Retina (tissue), 1 donor: ENCODE data around the gene SELENOI.

ENCODE experiments used
- DNase-seq: peaks from one replicate; pipeline ENCODE4 v3.0.0-alpha.2; 2016

The SELENOI gene

GRCh38 chr2:26412091-26412673 is 66.2 kb downstream of the SELENOI start:
- no peak for DNase-seq

- no peak for DNase-seq
Observed at GRCh38 chr2:26414311-26414710, 68.4 kb downstream of the SELENOI start.

DNA sequence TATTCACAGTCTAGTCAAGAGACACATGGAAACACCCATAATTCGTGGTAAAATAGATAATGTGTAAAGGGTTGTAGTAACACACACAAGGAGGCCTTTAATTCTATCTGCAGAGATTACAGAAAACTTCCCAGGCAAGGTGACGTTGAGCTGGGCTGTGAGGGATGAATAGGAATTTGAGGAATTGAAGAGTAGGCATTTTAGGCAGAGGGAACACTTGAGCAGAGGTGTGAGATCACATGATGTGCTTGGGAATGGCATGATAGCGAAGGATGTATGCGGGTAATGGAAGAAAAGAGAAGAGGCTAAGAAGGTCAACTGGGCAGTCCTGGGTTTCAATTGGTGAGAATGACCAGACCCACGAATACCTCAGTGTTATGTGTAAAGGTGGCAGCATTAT is 76.0 kb downstream of the SELENOI start:
- no peak for DNase-seq

DNA sequence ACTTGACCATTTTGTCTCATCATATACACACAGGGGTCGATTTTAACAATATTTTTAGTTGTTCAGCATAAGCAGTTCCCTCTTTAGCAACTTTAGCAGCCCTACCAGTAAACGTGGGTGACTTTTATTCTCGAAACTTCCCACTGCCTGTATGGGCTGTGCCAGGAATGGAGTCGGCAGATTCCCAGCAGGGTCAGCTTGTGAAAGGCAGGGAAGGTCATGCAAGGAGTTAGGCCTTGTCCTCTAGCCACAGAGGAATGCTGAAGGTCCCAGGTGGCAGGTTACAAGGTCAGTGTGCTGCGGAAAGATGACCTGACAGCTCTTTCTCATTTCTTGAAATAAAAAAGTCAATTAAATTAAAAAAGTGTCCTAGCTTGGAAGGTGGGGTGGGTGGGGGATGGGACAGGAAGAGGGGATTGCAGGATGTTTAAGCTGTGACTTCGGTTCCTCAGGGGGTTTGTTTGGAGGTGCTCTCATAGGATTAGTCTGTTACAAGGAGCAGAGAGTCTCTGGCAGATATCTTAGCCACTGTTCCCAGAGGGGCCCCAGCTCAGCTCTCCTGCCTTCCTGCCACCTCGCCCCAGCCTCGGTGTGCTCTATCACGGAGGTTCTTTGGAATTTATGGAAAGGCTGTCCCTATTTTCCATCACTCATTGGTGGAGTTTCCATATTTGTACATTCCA is 77.1 kb downstream of the SELENOI start:
- no peak for DNase-seq

GRCh38 chr2:26423750-26424149 is 77.8 kb downstream of the SELENOI start:
- no peak for DNase-seq

DNA sequence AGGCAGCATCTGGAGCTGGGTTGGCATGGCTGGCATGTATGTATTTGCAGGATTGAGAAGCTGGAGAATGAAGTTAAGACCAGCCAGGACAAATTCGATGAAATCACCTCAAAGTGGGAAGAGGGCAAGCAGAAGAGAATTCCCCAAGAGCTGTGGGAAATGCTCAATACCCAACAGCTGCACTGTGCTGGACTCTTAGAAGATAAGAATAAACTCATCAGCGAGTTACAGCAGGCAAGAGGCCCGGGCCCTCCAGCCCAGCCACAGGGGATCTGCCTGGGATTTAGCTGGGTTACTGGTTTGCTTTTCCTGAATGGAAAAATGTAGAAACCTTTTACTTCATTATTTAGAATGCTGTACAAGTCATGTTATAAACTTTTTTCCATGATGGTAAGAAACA is 78.3 kb downstream of the SELENOI start:
- no peak for DNase-seq

DNA sequence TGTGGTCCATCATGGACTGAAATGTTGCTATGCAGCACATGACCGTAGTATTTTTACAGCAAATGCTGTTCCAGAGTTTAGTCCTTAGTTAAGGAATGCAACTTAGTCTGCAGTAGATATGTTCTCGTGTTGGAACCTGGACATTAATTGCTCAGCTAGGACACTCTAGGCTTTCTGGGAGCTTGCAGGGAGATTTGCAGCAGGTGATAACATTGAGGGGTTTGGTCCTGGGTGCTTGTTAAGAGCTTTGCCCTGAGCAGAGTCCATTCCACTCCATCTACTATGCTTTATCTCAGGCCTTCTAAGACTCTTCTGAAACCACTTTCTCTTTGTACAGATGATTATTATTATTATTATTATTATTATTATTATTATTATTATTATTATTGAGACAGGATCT is 82.9 kb downstream of the SELENOI start:
- no peak for DNase-seq

- DNase-seq, result no peak
Observed at GRCh38 chr2:26429779-26430578, 84.0 kb downstream of the SELENOI start.

DNA sequence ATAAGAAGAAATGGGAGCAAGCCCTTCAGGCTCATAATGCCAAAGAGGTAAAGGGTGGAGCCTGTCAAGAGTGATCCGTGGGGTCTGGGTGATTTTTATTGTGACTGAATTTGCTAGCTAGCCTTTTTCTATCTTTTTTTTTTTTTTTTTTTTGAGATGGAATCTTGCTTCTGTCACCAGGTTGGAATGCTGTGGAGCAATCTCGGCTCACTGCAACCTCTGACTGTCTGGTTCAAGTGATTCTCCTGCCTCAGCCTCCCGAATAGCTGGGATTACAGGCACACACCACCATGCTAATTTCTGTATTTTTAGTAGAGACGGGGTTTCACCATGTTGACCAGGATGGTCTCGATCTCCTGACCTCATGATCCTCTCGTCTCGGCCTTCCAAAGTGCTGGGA is 84.9 kb downstream of the SELENOI start:
- no peak for DNase-seq

DNA sequence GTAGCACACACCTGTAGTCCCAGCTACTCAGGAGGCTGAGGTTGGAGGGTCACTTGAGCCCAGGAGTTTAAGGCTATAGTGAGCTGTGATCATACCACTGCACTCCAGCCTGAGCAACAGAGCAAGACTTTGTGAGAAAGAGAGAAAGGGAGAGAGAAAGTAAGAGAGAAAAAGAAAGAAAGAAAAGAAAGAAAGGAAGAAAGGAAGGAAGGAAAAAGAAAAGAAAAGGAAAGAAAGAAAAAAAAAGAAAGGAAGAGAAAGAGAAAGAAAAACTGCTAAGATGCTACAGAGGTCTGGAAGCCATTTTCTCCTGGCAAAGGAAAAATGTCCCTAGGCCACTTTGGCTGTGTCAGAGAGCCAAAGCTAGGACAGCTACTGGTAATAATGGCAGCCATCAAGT is 86.4 kb downstream of the SELENOI start:
- DNase-seq, result no peak

- no peak for DNase-seq
Observed at GRCh38 chr2:26432859-26433258, 86.9 kb downstream of the SELENOI start.

GRCh38 chr2:26435106-26435505 is 89.2 kb downstream of the SELENOI start:
- no peak for DNase-seq

- DNase-seq, result no peak
Observed at GRCh38 chr2:26438526-26438925, 92.6 kb downstream of the SELENOI start.

GRCh38 chr2:26438926-26439325 is 93.0 kb downstream of the SELENOI start:
- no peak for DNase-seq

- DNase-seq, result no peak
Observed at GRCh38 chr2:26442301-26442700, 96.4 kb downstream of the SELENOI start.

GRCh38 chr2:26442707-26443106 is 96.8 kb downstream of the SELENOI start:
- DNase-seq, result no peak

GRCh38 chr2:26444236-26444635 is 98.3 kb downstream of the SELENOI start:
- DNase-seq, result no peak
